Measurements from ENCODE around the gene MYO1D.
A peak's percentile ranks its signal among the peaks of the same experiment; 100 is the strongest.
"Not testable (repeated sequence)": the region's sequence is repeated elsewhere in the genome, so short reads cannot be mapped to it uniquely, and the experiment has no call there.

Gene MYO1D

GRCh38 chr17:32876417-32877163 lies at the start of gene MYO1D:
Gene MYO1D (minus strand): TSS chr17:32877124. CDS start chr17:32876872, 252 bp downstream.
- DNase-seq, result peak; percentile 51

GRCh38 chr17:32926183-32926582 lies 49.3 kb upstream of the MYO1D start:
- DNase-seq, result no peak

- not testable (repeated sequence) for DNase-seq
Observed at GRCh38 chr17:32923905-32924304, 47.0 kb upstream of the MYO1D start.

- no peak for DNase-seq
Observed at GRCh38 chr17:32921017-32921416, 44.1 kb upstream of the MYO1D start.

GRCh38 chr17:32920293-32920692 lies 43.4 kb upstream of the MYO1D start:
- DNase-seq, result no peak

- DNase-seq, result not testable (repeated sequence)
Observed at GRCh38 chr17:32919876-32920275, 43.0 kb upstream of the MYO1D start.

- DNase-seq, result no peak
Observed at GRCh38 chr17:32917842-32918241, 40.9 kb upstream of the MYO1D start.

- DNase-seq, result peak; percentile 14
Observed at GRCh38 chr17:32917081-32917480, 40.2 kb upstream of the MYO1D start.

GRCh38 chr17:32916134-32916533 lies 39.2 kb upstream of the MYO1D start:
- no peak for DNase-seq

GRCh38 chr17:32915245-32915644 lies 38.3 kb upstream of the MYO1D start:
- peak; percentile 53 for DNase-seq

GRCh38 chr17:32914181-32914580 lies 37.3 kb upstream of the MYO1D start:
- DNase-seq, result peak; percentile 84

GRCh38 chr17:32913593-32913992 lies 36.7 kb upstream of the MYO1D start:
- no peak for DNase-seq

- DNase-seq, result no peak
Observed at GRCh38 chr17:32912218-32912897, 35.4 kb upstream of the MYO1D start.

GRCh38 chr17:32910769-32911168 lies 33.8 kb upstream of the MYO1D start:
- no peak for DNase-seq

GRCh38 chr17:32909787-32910369 lies 33.0 kb upstream of the MYO1D start:
- peak; percentile 64 for DNase-seq

GRCh38 chr17:32907583-32907982 lies 30.7 kb upstream of the MYO1D start:
- no peak for DNase-seq

GRCh38 chr17:32904891-32905290 lies 28.0 kb upstream of the MYO1D start:
- DNase-seq, result no peak

GRCh38 chr17:32903774-32904673 lies 27.1 kb upstream of the MYO1D start:
- DNase-seq, result peak; percentile 33

GRCh38 chr17:32901743-32902142 lies 24.8 kb upstream of the MYO1D start:
- DNase-seq, result no peak

- DNase-seq, result no peak
Observed at GRCh38 chr17:32899236-32900013, 22.5 kb upstream of the MYO1D start.

GRCh38 chr17:32896647-32897258 lies 19.8 kb upstream of the MYO1D start:
- no peak for DNase-seq

GRCh38 chr17:32894245-32894644 lies 17.3 kb upstream of the MYO1D start:
- DNase-seq, result no peak
